ENCODE results near the gene MGAT3.

DNA sequence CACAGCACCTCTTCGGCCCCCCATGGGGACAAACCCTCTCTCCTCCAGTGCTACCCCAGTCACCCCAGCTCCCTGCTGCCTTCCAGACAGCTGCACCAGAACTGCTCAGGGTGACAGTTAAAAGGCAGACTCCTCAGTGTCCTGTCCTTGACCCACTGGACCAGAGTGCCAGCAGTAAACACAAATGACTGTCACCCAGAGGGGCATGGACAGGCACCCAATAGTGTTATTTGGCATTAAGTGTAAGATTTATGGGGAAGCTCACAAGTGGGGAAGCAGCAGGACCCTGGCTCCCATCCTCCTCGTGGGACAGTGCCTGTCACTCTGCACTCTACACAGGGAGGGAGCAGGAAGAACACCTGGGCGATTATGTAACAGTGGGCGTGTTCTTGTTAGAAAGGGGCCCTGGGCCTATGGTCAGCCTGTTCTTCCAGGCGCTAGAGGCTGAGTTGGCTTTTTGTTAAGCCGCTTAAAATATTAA is 70.7 kb downstream of the MGAT3 start:
- TF ChIP-seq, protein P1, sequence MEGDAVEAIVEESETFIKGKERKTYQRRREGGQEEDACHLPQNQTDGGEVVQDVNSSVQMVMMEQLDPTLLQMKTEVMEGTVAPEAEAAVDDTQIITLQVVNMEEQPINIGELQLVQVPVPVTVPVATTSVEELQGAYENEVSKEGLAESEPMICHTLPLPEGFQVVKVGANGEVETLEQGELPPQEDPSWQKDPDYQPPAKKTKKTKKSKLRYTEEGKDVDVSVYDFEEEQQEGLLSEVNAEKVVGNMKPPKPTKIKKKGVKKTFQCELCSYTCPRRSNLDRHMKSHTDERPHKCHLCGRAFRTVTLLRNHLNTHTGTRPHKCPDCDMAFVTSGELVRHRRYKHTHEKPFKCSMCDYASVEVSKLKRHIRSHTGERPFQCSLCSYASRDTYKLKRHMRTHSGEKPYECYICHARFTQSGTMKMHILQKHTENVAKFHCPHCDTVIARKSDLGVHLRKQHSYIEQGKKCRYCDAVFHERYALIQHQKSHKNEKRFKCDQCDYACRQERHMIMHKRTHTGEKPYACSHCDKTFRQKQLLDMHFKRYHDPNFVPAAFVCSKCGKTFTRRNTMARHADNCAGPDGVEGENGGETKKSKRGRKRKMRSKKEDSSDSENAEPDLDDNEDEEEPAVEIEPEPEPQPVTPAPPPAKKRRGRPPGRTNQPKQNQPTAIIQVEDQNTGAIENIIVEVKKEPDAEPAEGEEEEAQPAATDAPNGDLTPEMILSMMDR (conservative IDR thresholded peaks at IDR 0.05), result no peak
- TF ChIP-seq ZFX (IDR thresholded peaks at IDR 0.05), result no peak

Measured in C4-2B (cell line).